ENCODE data around the gene SKOR1.

The SKOR1 gene

GRCh38 chr15:67783303-67783702 lies 42.0 kb upstream of the SKOR1 start:
- Histone ChIP-seq H3K27me3 (replicated peaks; ENCODE audit: control insufficient read depth, insufficient read depth, low read length) (no peaks in the 10 kb centered on the region), H3K9me3 (ENCODE audit: control insufficient read depth, low read length) (no peaks in the 10 kb centered on the region), H3K36me3 (ENCODE audit: control insufficient read depth, insufficient read depth, low read length, severe bottlenecking) (peaks cover 6% of the 10 kb centered on the region), H3K9ac (ENCODE audit: low read length) (no peak overlapping the region), H3K4me1 (ENCODE audit: control insufficient read depth, insufficient read depth, low read length) (no peaks in the 10 kb centered on the region), H3K4me3 (ENCODE audit: low read length) (no peak overlapping the region)
- no peak for DNase-seq (ENCODE audit: low read depth)

- Histone ChIP-seq H3K36me3 (ENCODE audit: control insufficient read depth, insufficient read depth, low read length, severe bottlenecking) (peaks cover 6% of the 10 kb centered on the region), H3K4me1 (ENCODE audit: control insufficient read depth, insufficient read depth, low read length) (no peaks in the 10 kb centered on the region), H3K9ac (ENCODE audit: low read length) (no peak overlapping the region), H3K27me3 (replicated peaks; ENCODE audit: control insufficient read depth, insufficient read depth, low read length) (no peaks in the 10 kb centered on the region), H3K9me3 (ENCODE audit: control insufficient read depth, low read length) (no peaks in the 10 kb centered on the region), H3K4me3 (ENCODE audit: low read length) (no peak overlapping the region)
- DNase-seq (ENCODE audit: low read depth) = no peak
Measured at GRCh38 chr15:67784090-67784781, 41.1 kb upstream of the SKOR1 start.

GRCh38 chr15:67784856-67785430 lies 40.4 kb upstream of the SKOR1 start:
- no peak overlapping the region for H3K4me3 ChIP-seq (ENCODE audit: low read length)
- H3K9me3 ChIP-seq (ENCODE audit: control insufficient read depth, low read length) = no peaks in the 10 kb centered on the region
- H3K36me3 ChIP-seq (ENCODE audit: control insufficient read depth, insufficient read depth, low read length, severe bottlenecking) = peaks cover under 1% of the 10 kb centered on the region
- DNase-seq (ENCODE audit: low read depth) = no peak
- no peaks in the 10 kb centered on the region for H3K4me1 ChIP-seq (ENCODE audit: control insufficient read depth, insufficient read depth, low read length)
- H3K9ac ChIP-seq (ENCODE audit: low read length) = no peak overlapping the region
- no peaks in the 10 kb centered on the region for H3K27me3 ChIP-seq (replicated peaks; ENCODE audit: control insufficient read depth, insufficient read depth, low read length)

- Histone ChIP-seq H3K4me1 (ENCODE audit: control insufficient read depth, insufficient read depth, low read length) (no peaks in the 10 kb centered on the region), H3K9ac (ENCODE audit: low read length) (no peak overlapping the region), H3K4me3 (ENCODE audit: low read length) (no peak overlapping the region), H3K9me3 (ENCODE audit: control insufficient read depth, low read length) (no peaks in the 10 kb centered on the region), H3K36me3 (ENCODE audit: control insufficient read depth, insufficient read depth, low read length, severe bottlenecking) (no peaks in the 10 kb centered on the region), H3K27me3 (replicated peaks; ENCODE audit: control insufficient read depth, insufficient read depth, low read length) (no peaks in the 10 kb centered on the region)
- DNase-seq (ENCODE audit: low read depth) = no peak
Measured at GRCh38 chr15:67785431-67785830, 39.9 kb upstream of the SKOR1 start.

GRCh38 chr15:67786646-67787045 lies 38.7 kb upstream of the SKOR1 start:
- no peaks in the 10 kb centered on the region for H3K9me3 ChIP-seq (ENCODE audit: control insufficient read depth, low read length)
- no peaks in the 10 kb centered on the region for H3K4me1 ChIP-seq (ENCODE audit: control insufficient read depth, insufficient read depth, low read length)
- H3K9ac ChIP-seq (ENCODE audit: low read length) = no peak overlapping the region
- no peaks in the 10 kb centered on the region for H3K36me3 ChIP-seq (ENCODE audit: control insufficient read depth, insufficient read depth, low read length, severe bottlenecking)
- DNase-seq (ENCODE audit: low read depth) = no peak
- no peaks in the 10 kb centered on the region for H3K27me3 ChIP-seq (replicated peaks; ENCODE audit: control insufficient read depth, insufficient read depth, low read length)
- no peak overlapping the region for H3K4me3 ChIP-seq (ENCODE audit: low read length)

GRCh38 chr15:67788986-67789385 lies 36.3 kb upstream of the SKOR1 start:
- Histone ChIP-seq H3K4me1 (ENCODE audit: control insufficient read depth, insufficient read depth, low read length) (no peaks in the 10 kb centered on the region), H3K36me3 (ENCODE audit: control insufficient read depth, insufficient read depth, low read length, severe bottlenecking) (no peaks in the 10 kb centered on the region), H3K9ac (ENCODE audit: low read length) (no peak overlapping the region), H3K27me3 (replicated peaks; ENCODE audit: control insufficient read depth, insufficient read depth, low read length) (no peaks in the 10 kb centered on the region), H3K4me3 (ENCODE audit: low read length) (no peak overlapping the region), H3K9me3 (ENCODE audit: control insufficient read depth, low read length) (no peaks in the 10 kb centered on the region)
- no peak for DNase-seq (ENCODE audit: low read depth)

GRCh38 chr15:67790610-67791319 lies 34.5 kb upstream of the SKOR1 start:
- H3K9ac ChIP-seq (ENCODE audit: low read length) = no peak overlapping the region
- no peak overlapping the region for H3K4me3 ChIP-seq (ENCODE audit: low read length)
- DNase-seq (ENCODE audit: low read depth) = no peak
- H3K4me1 ChIP-seq (ENCODE audit: control insufficient read depth, insufficient read depth, low read length) = no peaks in the 10 kb centered on the region
- H3K27me3 ChIP-seq (replicated peaks; ENCODE audit: control insufficient read depth, insufficient read depth, low read length) = no peaks in the 10 kb centered on the region
- H3K9me3 ChIP-seq (ENCODE audit: control insufficient read depth, low read length) = peaks cover 11% of the 10 kb centered on the region
- no peaks in the 10 kb centered on the region for H3K36me3 ChIP-seq (ENCODE audit: control insufficient read depth, insufficient read depth, low read length, severe bottlenecking)

GRCh38 chr15:67792250-67792942 lies 32.9 kb upstream of the SKOR1 start:
- no peak overlapping the region for H3K9ac ChIP-seq (ENCODE audit: low read length)
- H3K4me1 ChIP-seq (ENCODE audit: control insufficient read depth, insufficient read depth, low read length) = no peaks in the 10 kb centered on the region
- DNase-seq (ENCODE audit: low read depth) = no peak
- H3K27me3 ChIP-seq (replicated peaks; ENCODE audit: control insufficient read depth, insufficient read depth, low read length) = no peaks in the 10 kb centered on the region
- peaks cover 4% of the 10 kb centered on the region for H3K36me3 ChIP-seq (ENCODE audit: control insufficient read depth, insufficient read depth, low read length, severe bottlenecking)
- H3K9me3 ChIP-seq (ENCODE audit: control insufficient read depth, low read length) = peaks cover 11% of the 10 kb centered on the region
- H3K4me3 ChIP-seq (ENCODE audit: low read length) = no peak overlapping the region

- Histone ChIP-seq H3K4me1 (ENCODE audit: control insufficient read depth, insufficient read depth, low read length) (no peaks in the 10 kb centered on the region), H3K4me3 (ENCODE audit: low read length) (no peak overlapping the region), H3K9ac (ENCODE audit: low read length) (no peak overlapping the region), H3K9me3 (ENCODE audit: control insufficient read depth, low read length) (peaks cover 11% of the 10 kb centered on the region), H3K27me3 (replicated peaks; ENCODE audit: control insufficient read depth, insufficient read depth, low read length) (no peaks in the 10 kb centered on the region), H3K36me3 (ENCODE audit: control insufficient read depth, insufficient read depth, low read length, severe bottlenecking) (peaks cover 4% of the 10 kb centered on the region)
- no peak for DNase-seq (ENCODE audit: low read depth)
Measured at GRCh38 chr15:67794832-67795574, 30.3 kb upstream of the SKOR1 start.

- Histone ChIP-seq H3K9me3 (ENCODE audit: control insufficient read depth, low read length) (peaks cover 11% of the 10 kb centered on the region), H3K36me3 (ENCODE audit: control insufficient read depth, insufficient read depth, low read length, severe bottlenecking) (peaks cover 9% of the 10 kb centered on the region), H3K27me3 (replicated peaks; ENCODE audit: control insufficient read depth, insufficient read depth, low read length) (no peaks in the 10 kb centered on the region), H3K4me3 (ENCODE audit: low read length) (no peak overlapping the region), H3K9ac (ENCODE audit: low read length) (no peak overlapping the region), H3K4me1 (ENCODE audit: control insufficient read depth, insufficient read depth, low read length) (no peaks in the 10 kb centered on the region)
- DNase-seq (ENCODE audit: low read depth) = no peak
Measured at GRCh38 chr15:67796196-67797127, 28.8 kb upstream of the SKOR1 start.
